Measurements from ENCODE around the gene PIK3R6.

Gene PIK3R6

DNA sequence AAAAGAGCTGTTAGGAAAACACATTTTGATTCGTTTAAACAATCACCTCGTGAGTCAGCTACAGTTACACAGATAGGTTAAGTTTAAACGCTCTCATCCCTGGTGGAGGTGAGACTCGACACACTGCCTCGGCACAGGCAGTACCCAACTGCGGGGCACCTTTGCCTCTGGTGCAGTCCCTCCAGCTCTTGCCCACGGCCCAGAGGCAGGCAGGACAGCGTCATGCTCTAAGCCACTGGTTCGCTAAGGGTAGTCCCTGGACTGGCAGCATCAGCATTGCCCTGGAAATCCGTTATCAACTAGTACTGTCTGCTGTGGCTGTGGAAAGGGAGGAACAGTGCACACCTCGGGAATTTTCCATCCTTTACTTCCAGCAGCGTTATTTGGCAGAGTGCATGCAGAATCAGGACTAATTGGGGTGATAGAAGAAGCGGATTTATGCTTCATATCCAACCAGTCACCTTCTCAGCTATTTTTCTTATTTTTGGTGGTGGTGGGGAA is 3.7 kb upstream of the PIK3R6 start:
- TF ChIP-seq, protein P1, sequence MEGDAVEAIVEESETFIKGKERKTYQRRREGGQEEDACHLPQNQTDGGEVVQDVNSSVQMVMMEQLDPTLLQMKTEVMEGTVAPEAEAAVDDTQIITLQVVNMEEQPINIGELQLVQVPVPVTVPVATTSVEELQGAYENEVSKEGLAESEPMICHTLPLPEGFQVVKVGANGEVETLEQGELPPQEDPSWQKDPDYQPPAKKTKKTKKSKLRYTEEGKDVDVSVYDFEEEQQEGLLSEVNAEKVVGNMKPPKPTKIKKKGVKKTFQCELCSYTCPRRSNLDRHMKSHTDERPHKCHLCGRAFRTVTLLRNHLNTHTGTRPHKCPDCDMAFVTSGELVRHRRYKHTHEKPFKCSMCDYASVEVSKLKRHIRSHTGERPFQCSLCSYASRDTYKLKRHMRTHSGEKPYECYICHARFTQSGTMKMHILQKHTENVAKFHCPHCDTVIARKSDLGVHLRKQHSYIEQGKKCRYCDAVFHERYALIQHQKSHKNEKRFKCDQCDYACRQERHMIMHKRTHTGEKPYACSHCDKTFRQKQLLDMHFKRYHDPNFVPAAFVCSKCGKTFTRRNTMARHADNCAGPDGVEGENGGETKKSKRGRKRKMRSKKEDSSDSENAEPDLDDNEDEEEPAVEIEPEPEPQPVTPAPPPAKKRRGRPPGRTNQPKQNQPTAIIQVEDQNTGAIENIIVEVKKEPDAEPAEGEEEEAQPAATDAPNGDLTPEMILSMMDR (conservative IDR thresholded peaks at IDR 0.05), result no peak
- H3K27ac ChIP-seq, result no peak overlapping the region

DNA sequence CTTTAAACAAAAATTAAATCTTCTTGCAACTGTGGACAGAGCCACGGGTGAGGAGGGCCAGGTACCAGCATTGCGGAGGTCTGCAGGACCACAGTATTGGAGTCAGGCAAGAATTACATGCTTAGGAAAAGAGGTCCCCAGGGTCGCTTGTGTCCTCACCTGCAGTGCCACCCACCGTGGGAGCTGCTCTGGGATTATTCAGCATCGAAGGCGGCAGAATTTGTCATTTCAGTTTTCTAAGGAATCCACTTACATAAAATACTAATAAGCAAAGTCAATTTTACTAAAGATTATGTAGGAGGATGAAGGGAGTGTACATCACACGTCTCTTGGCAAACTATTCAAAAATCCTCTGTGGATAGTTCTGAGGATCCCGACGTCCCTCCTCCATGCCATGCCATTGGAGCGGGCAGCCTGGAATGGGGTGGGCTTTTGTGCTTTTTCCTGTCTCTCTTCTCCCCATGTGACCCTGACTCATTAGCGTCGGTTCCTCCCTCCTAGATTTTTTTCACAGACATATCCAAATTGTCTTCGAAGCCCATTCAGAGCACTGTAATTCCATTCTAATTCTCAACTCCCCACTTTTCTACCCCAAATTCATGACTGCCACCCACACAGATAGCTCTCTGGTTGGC is 3.0 kb upstream of the PIK3R6 start:
- no peak overlapping the region for H3K27ac ChIP-seq
- TF ChIP-seq, protein P1 (conservative IDR thresholded peaks at IDR 0.05), result no peak

DNA sequence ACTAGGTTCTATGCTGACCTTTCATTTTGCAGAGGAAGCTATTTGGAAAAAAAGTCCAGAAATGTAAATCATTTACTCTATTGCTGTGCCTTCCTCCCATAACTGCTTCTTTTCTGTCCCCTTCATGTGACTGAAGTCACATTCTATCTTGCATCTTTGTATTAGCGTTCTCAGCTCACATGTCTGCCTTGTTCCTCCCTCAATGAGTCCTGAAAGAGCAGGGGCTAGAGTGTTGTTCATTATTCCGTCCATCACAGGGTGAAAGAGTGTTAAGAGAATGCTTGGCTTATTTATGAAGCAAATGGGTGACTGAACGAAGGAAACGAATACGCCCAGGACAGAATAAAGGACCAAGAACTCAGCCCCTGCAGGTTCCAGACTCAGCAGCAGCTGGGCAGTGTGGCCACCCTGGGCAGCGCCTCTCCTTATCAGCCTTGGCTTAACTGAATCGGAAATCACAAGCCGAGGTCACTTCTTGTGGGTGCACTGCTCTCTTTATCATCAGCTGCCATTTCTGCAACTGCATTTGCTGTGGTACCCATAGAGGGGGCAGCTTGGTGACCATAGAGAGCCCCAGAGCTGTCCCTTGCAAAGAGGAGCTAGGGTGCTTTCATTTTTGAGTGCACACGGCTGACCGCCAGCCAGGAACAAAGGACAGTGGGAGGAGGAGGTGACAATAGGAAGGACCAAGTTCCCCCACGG is 1.8 kb upstream of the PIK3R6 start:
- no peak overlapping the region for H3K27ac ChIP-seq

DNA sequence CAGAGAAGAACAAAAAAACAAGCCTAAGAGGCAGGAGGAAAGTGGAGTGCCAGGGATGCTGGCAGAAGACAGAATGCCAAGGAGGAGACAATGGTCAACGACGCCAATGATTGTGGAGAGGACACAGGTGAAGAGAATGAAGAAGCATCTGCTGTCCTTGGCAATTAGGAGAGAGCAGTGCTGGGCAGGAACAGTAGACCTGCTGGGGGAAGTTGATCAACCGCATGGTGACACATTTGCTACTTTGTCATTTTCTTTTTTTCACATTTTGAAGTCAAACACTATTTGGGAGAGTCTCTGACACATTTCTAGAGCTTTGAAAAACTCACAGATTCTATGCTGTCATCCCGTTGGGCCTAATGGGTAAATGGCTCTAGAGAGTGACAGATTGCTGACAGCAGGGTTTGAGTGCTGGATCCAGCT is 1.1 kb upstream of the PIK3R6 start:
- TF ChIP-seq, protein P1 (conservative IDR thresholded peaks at IDR 0.05), result no peak

More for the DNA sequence above, 1.8 kb upstream of the PIK3R6 start:
- TF ChIP-seq, protein P1 (conservative IDR thresholded peaks at IDR 0.05), result no peak

DNA sequence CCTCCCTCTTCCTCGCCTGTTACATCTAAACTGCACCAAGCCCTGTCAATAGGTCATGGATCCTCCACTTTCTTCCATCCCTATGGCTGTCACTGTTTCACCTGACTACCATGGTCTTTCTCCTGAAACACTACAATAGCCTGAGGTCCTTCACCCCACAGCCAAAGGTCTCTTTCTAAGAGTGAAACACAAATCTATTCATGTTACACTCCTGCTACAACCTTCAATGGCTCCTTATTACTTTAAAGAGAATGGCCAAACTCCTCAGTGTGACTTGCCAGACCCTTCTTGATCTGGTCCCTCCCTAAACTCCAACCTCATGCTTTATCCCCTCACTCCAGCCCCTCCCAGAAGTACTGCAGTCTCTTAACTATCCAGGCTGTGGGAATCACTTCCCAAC is 618 bp upstream of the PIK3R6 start:
- TF ChIP-seq, protein P1 (conservative IDR thresholded peaks at IDR 0.05), result no peak
- no peak overlapping the region for H3K27ac ChIP-seq

More for the DNA sequence above, 1.1 kb upstream of the PIK3R6 start:
- H3K27ac ChIP-seq, result no peak overlapping the region

DNA sequence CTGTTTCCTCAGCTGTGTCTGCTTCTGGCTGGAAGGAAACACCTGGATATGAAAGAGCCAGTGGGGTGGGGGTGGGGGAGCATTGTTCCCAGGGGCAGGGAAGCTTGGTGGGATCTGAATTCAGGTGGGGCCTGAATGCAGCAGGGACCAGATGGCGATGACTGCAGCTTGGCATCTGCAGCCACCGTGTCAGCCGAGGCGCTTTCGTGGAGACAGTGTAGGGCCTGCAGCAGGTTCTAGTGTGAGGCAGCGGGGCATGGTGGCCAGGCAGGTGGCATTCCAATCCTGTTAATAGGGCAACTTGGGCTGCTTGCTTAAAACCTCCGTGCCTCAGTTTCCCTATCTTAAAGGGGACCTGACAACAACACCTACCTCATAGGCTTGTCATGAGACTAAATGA is 1.7 kb downstream of the PIK3R6 start:
- TF ChIP-seq, protein P1 (conservative IDR thresholded peaks at IDR 0.05), result no peak
- no peak overlapping the region for H3K27ac ChIP-seq

DNA sequence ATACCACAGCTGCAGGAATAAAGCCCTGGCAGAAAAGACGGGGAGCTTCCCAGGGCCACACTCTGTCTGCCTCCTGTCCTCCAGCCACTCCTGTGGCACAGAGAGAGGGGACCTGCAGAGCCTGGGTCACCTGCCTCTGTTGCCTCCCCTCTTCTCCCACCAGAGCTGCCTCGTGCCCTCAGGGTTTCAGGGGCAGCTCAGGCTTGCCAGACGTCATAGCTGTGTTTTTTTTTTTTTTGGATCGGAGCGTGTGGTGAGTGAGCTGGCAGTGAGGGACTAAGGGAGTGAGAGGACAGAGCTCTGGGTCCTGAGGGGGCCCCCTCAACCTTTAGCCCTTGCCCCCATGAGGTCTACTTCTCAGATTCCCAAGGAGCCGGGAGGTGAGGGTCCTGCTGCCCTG is 2.1 kb downstream of the PIK3R6 start:
- H3K27ac ChIP-seq, result no peak overlapping the region

More for the DNA sequence above, 2.1 kb downstream of the PIK3R6 start:
- TF ChIP-seq, protein P1 (conservative IDR thresholded peaks at IDR 0.05), result no peak
